DOHH2 (cell line): ENCODE data around the gene PCCB.

ENCODE experiments used
- H3F3A ChIP-seq: fragments of 200-600 bp; sonication (generic), shearing (Covaris generic); 2 replicates; pipeline ENCODE4 v1.6.0; 2016; ENCODE audit warnings: antibody characterized with exemption, mild to moderate bottlenecking; ENCODE audit not compliant: control insufficient read depth, insufficient read depth
- H3K27ac ChIP-seq: fragments of 200-600 bp; sonication (generic); 2 replicates; pipeline ENCODE4 v1.5.1; 2014; ENCODE audit warnings: low read depth, mild to moderate bottlenecking, low read length, moderate library complexity
- H3K27me3 ChIP-seq: fragments of 200-600 bp; sonication (generic); 2 replicates; pipeline ENCODE4 v1.6.1; 2014; ENCODE audit warnings: mild to moderate bottlenecking, low read length, mixed read lengths; ENCODE audit not compliant: control insufficient read depth
- H3K36me3 ChIP-seq: fragments of 200-600 bp; sonication (generic); 2 replicates; pipeline ENCODE4 v1.6.1; 2014; ENCODE audit warnings: mild to moderate bottlenecking, low read length, moderate library complexity, mixed read lengths; ENCODE audit not compliant: control insufficient read depth
- H3K4me1 ChIP-seq: fragments of 200-600 bp; sonication (generic); 2 replicates; pipeline ENCODE4 v1.6.1; 2014; ENCODE audit warnings: mild to moderate bottlenecking, low read length, mixed read lengths; ENCODE audit not compliant: control insufficient read depth
- H3K4me2 ChIP-seq: fragments of 200-600 bp; sonication (generic); 2 replicates; pipeline ENCODE4 v1.6.0; 2014; ENCODE audit warnings: mild to moderate bottlenecking, low read length, moderate library complexity
- H3K4me3 ChIP-seq: fragments of 200-600 bp; sonication (generic); 2 replicates; pipeline ENCODE4 v1.5.1; 2014; ENCODE audit warnings: mild to moderate bottlenecking, low read length, mixed read lengths
- H3K79me2 ChIP-seq: fragments of 200-600 bp; sonication (generic); 2 replicates; pipeline ENCODE4 v1.6.1; 2014; ENCODE audit warnings: mild to moderate bottlenecking, low read length, mixed read lengths; ENCODE audit not compliant: control insufficient read depth
- H3K9me2 ChIP-seq: fragments of 200-600 bp; sonication (generic); replicated peaks from 2 replicates; pipeline ENCODE4 v1.6.1; 2014; ENCODE audit warnings: mild to moderate bottlenecking, low read length, mixed read lengths; ENCODE audit not compliant: control insufficient read depth
- H3K9me3 ChIP-seq: fragments of 200-600 bp; sonication (generic); 2 replicates; pipeline ENCODE4 v1.6.1; 2014; ENCODE audit warnings: antibody characterized with exemption, low read length, mixed read lengths; ENCODE audit not compliant: control insufficient read depth, insufficient read depth
- H4K20me1 ChIP-seq: fragments of 200-600 bp; sonication (generic); 2 replicates; pipeline ENCODE4 v1.6.0; 2014; ENCODE audit warnings: low read depth, mild to moderate bottlenecking, antibody characterized with exemption, low read length, moderate library complexity; ENCODE audit not compliant: control insufficient read depth, insufficient read depth
- CTCF ChIP-seq: fragments of 200-600 bp; sonication (generic); IDR thresholded peaks from one replicate; pipeline ENCODE4 v1.5.1; 2014; ENCODE audit warnings: antibody characterized with exemption, mild to moderate bottlenecking, low read depth, low read length; ENCODE audit not compliant: poor library complexity, severe bottlenecking
- EZH2phosphoT487 ChIP-seq: fragments of 200-600 bp; sonication (generic); IDR thresholded peaks from 2 replicates; pipeline ENCODE4 v1.6.1; 2017; ENCODE audit warnings: borderline replicate concordance, mild to moderate bottlenecking, antibody characterized with exemption, low read length, moderate library complexity, mixed read lengths

Gene PCCB

GRCh38 chr3:136247855-136248590 is 2.1 kb upstream of the PCCB start:
- Histone ChIP-seq H3K4me2 (no peak overlapping the region), H3K9me2 (no peaks in the 10 kb centered on the region), H3K4me1 (peaks cover 46% of the 10 kb centered on the region), H4K20me1 (no peaks in the 10 kb centered on the region), H3K9me3 (no peaks in the 10 kb centered on the region), H3F3A (peaks cover 8% of the 10 kb centered on the region; the same call in 1 of the 2 replicates), H3K79me2 (peaks cover 23% of the 10 kb centered on the region), H3K27me3 (no peaks in the 10 kb centered on the region), H3K4me3 (no peak overlapping the region), H3K36me3 (no peaks in the 10 kb centered on the region), H3K27ac (no peak overlapping the region)
- TF ChIP-seq CTCF = no peak
- no peak for TF ChIP-seq EZH2phosphoT487

- Histone ChIP-seq H3K4me2 (peak overlapping the region; percentile 87), H3F3A (peaks cover 8% of the 10 kb centered on the region; the same call in 1 of the 2 replicates), H3K27ac (peak overlapping the region; percentile 81; the same call in 1 of the 2 replicates), H3K4me3 (no peak overlapping the region), H3K9me3 (no peaks in the 10 kb centered on the region), H3K36me3 (no peaks in the 10 kb centered on the region), H3K27me3 (no peaks in the 10 kb centered on the region), H4K20me1 (no peaks in the 10 kb centered on the region), H3K4me1 (peaks cover 46% of the 10 kb centered on the region), H3K9me2 (no peaks in the 10 kb centered on the region), H3K79me2 (peaks cover 31% of the 10 kb centered on the region)
- TF ChIP-seq EZH2phosphoT487 (no peak), CTCF (no peak)
Observed at GRCh38 chr3:136249091-136249490, 1.0 kb upstream of the PCCB start.

- H3K27ac ChIP-seq = peak overlapping the region; percentile 81
- no peaks in the 10 kb centered on the region for H3K9me2 ChIP-seq
- H3F3A ChIP-seq = peaks cover 8% of the 10 kb centered on the region; the same call in 1 of the 2 replicates
- no peaks in the 10 kb centered on the region for H3K9me3 ChIP-seq
- peaks cover 32% of the 10 kb centered on the region for H3K79me2 ChIP-seq
- peak overlapping the region; percentile 87 for H3K4me2 ChIP-seq
- no peaks in the 10 kb centered on the region for H3K36me3 ChIP-seq
- no peaks in the 10 kb centered on the region for H3K27me3 ChIP-seq
- H3K4me3 ChIP-seq = peak overlapping the region; percentile 83
- TF ChIP-seq EZH2phosphoT487 = no peak
- TF ChIP-seq CTCF = no peak
- H3K4me1 ChIP-seq = peaks cover 46% of the 10 kb centered on the region
- H4K20me1 ChIP-seq = no peaks in the 10 kb centered on the region
Observed at GRCh38 chr3:136249593-136249992, 547 bp upstream of the PCCB start.
